Prostate gland (tissue), 2 donors: ENCODE results near the gene FLT1. TPM values are rescaled to one million over a fixed set of nuclear protein-coding genes. Genes with fewer than 3 reads are reported as not detected.
A peak's percentile ranks its signal among the peaks of the same experiment; 100 is the strongest.

ENCODE experiments used
- DNase-seq: peaks from one replicate; pipeline ENCODE4 v3.0.0-alpha.2; 2019; ENCODE audit warnings: low spot score
- H3K27ac ChIP-seq, 2 donors: fragments of 200-600 bp; sonication (generic); 2 replicates each; pipeline ENCODE4 v1.5.1; 2017 to 2019
- H3K27me3 ChIP-seq: fragments of 200-600 bp; sonication (generic); replicated peaks from 2 replicates; pipeline ENCODE4 v1.5.1; 2019; ENCODE audit not compliant: insufficient read depth
- H3K36me3 ChIP-seq, 2 donors: fragments of 200-600 bp; sonication (generic); 1 replicate in 1 of 2; 2 replicates in 1 of 2; pipeline versions ENCODE4 v1.5.1 to v1.8.1; 2017 to 2019
- H3K4me1 ChIP-seq: fragments of 200-600 bp; sonication (generic); replicated peaks from 2 replicates; pipeline ENCODE4 v1.5.1; 2019
- H3K4me3 ChIP-seq, 2 donors: fragments of 200-600 bp; sonication (generic); 2 replicates each; pipeline ENCODE4 v1.5.1; 2017 to 2019
- H3K9me3 ChIP-seq: fragments of 200-600 bp; sonication (generic); 2 replicates; pipeline ENCODE4 v1.5.1; 2017
- POLR2A ChIP-seq: fragments of 450-650 bp; IDR thresholded peaks from one replicate; pipeline ENCODE4 v1.6.1; 2016; ENCODE audit warnings: antibody characterized with exemption, mild to moderate bottlenecking
- POLR2AphosphoS5 ChIP-seq: sonication (generic); formaldehyde crosslinking; IDR thresholded peaks from one replicate; pipeline ENCODE4 v1.6.1; 2017; ENCODE audit warnings: antibody characterized with exemption
- WGBS: methylation state at CpG from one replicate; pipeline ENCODE4 v1.1.5; 2018; 5-methylcytosine and 5-hydroxymethylcytosine counted together
- intact Hi-C: fragments of 100-400 bp; cut with DNase I; formaldehyde crosslinking; loops from one replicate; pipeline ENCODE4 v1.14.2; 2022
- total RNA-seq, 2 donors: library from RNA; depleted of rRNA; stranded (reverse); fragments of >200 nt; gene quantifications; one replicate each; pipeline ENCODE4 v1.1.0, GENCODE V29; 2016
- TF ChIP-seq, protein P1 (sequence below), 4 experiments: fragments of 200-600 bp in 2 of 4; fragments of 450-650 bp in 2 of 4; sonication (generic) in 2 of 4; IDR thresholded peaks; 1 replicate in 3 of 4; 2 replicates in 1 of 4; pipeline ENCODE4 v1.5.1; 2016 to 2019; ENCODE audit warnings: antibody characterized with exemption in 4 of 4, mild to moderate bottlenecking in 2 of 4, moderate library complexity in 2 of 4

Gene FLT1
- total RNA-seq, 2 donors from 2014 or later = 9.1 to 27.0 TPM

DNA sequence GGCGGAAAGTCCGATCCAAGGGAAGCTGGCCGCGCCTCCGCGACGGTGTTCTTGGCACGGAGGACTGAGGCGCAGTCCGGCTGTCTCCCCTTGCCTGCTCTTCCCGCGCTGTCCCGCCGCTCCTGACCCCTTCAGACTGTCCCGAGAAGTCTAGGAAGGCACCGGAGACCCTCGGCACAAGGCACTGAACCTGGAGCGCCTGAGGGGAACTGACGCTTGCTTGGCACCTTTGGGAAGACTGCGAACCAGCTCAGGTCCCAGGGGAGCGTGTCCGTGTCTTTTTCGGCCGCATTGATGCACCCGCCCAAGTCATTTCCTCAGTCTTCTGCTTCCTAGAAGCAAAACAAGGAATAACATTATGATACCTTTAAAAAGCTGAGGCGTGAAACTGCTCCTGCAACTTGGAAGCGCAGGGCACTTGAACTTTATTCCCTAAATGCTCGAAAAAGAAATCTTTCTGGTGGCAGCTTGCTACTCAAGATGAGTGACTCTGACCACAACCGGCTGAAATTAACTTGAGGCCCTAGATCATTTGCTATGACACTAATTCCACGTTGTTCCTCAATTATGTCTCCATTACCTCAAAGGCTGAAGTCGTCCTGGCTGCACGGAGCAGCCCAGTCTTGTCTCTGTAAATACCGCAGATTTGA is 735 bp upstream of the FLT1 start:
- Histone ChIP-seq H3K27me3 (peaks cover 21% of the 10 kb centered on the region), H3K4me1 (no peaks in the 10 kb centered on the region), H3K4me3 (peak overlapping the region; percentile 23 to 36), H3K9me3 (no peaks in the 10 kb centered on the region), H3K27ac (no peak overlapping the region), H3K36me3 (no peaks in the 10 kb centered on the region)
- TF ChIP-seq, protein P1, sequence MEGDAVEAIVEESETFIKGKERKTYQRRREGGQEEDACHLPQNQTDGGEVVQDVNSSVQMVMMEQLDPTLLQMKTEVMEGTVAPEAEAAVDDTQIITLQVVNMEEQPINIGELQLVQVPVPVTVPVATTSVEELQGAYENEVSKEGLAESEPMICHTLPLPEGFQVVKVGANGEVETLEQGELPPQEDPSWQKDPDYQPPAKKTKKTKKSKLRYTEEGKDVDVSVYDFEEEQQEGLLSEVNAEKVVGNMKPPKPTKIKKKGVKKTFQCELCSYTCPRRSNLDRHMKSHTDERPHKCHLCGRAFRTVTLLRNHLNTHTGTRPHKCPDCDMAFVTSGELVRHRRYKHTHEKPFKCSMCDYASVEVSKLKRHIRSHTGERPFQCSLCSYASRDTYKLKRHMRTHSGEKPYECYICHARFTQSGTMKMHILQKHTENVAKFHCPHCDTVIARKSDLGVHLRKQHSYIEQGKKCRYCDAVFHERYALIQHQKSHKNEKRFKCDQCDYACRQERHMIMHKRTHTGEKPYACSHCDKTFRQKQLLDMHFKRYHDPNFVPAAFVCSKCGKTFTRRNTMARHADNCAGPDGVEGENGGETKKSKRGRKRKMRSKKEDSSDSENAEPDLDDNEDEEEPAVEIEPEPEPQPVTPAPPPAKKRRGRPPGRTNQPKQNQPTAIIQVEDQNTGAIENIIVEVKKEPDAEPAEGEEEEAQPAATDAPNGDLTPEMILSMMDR (IDR thresholded peaks at IDR 0.05) = no peak
- no peak for TF ChIP-seq POLR2A
- TF ChIP-seq POLR2AphosphoS5 = no peak
- WGBS = 6% methylated on average over 33 of the region's 33 CpGs
- intact Hi-C loops = no loop called here
- no peak for DNase-seq

DNA sequence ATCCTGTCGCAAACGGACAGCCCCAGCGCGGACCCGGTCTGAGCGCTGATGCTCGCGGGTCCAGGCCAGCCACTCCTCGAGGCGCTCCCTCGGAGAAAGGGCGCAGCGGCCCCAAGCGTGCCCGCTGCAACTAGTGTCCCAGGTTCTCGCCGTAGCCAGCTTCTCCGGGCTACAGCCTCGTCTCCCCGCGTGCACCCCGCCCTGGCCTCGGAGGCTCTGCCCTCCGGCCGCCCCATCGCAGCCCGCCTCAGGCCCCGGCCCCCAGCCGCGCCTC is 487 bp downstream of the FLT1 start:
- intact Hi-C loops = no loop called here
- no peaks in the 10 kb centered on the region for H3K4me1 ChIP-seq
- TF ChIP-seq, protein P1 (IDR thresholded peaks at IDR 0.05) = no peak
- TF ChIP-seq POLR2A (no peak), POLR2AphosphoS5 (no peak)
- DNase-seq = no peak
- no peaks in the 10 kb centered on the region for H3K36me3 ChIP-seq
- peak overlapping the region; percentile 23 to 36 for H3K4me3 ChIP-seq
- peaks cover 21% of the 10 kb centered on the region for H3K27me3 ChIP-seq
- 0% methylated on average over 17 of the region's 30 CpGs for WGBS
- peak overlapping the region in 1 of 2 donors; percentile 47 for H3K27ac ChIP-seq
- no peaks in the 10 kb centered on the region for H3K9me3 ChIP-seq

DNA sequence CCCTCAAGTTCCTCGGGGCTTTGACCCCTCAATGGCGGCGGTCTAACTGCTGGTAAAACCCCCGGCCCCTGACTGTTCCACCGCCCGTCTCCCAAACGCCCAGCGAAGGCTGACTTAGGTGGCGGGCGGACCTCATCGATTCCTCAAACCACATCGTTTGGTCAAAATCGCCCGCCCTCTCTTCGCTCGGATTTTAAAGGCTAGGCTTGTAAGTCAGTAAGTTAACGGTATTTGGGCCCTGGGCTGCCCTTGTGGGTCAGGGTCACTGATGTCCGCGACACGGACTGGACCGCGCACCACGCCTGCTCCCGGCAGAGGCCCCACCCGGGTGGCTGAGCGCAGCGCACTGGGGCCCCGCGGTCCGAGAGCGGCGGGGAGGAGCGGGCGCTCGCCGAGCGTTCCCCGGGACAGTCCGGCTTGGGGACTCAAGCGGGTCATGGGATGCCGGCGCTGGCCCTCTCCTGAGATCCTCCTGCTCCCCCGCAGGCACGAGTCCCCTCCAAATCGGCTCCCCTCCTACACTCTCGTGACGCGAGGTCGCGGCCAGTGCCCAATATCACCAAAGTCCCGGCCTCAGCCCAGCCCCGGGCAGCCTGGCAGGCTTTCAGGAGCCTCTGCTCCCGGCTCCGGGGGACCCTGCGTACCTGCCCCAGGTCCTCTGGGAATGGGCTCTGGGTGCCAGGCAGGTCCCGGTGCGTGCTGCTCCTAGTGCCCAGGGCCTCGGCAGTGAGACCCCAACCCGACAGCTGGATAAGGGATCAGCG is 1.0 kb downstream of the FLT1 start:
- H3K27me3 ChIP-seq = peaks cover 21% of the 10 kb centered on the region

DNA sequence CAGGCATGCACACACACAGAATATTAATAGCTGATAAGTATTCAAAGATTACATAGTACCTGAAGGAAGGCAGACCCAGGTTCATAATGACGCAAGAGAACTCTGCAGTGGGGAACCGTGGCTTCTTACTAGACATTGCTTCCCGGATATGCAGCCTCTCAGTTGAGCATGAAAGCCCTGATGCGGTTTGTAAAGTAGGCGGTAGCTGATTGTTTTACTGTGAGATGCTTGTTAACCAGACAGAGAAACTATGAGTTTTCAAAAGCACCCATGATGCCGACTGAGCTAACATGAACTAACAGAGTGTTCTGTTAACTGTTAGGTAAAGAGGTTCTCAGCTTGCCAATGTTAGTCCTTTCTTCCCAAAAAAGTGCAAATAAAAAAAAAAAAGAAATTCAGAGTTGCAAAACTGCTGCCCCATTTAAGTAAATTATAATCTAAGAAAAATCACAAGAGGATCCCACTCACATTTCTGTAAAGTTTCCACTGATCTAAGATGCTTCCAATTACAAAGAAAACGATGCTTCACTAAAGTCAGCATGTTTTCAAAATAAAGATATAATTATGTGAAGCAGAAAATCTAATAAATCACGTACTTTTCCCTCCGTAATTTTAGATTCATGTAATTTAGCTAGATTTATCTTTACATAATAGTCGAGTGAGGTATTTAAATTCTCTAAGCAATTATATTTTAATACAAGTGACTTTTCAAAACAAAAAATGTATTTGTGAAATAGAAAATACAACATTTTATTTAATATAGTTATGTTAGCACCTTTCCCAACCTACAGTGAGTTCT is 2.2 kb downstream of the FLT1 start:
- TF ChIP-seq, protein P1 (IDR thresholded peaks at IDR 0.05) = no peak
- TF ChIP-seq POLR2A (no peak), POLR2AphosphoS5 (no peak)
- Histone ChIP-seq H3K4me1 (no peaks in the 10 kb centered on the region), H3K27me3 (peaks cover 19% of the 10 kb centered on the region), H3K9me3 (no peaks in the 10 kb centered on the region), H3K27ac (peak overlapping the region in 1 of 2 donors; percentile 47), H3K36me3 (no peaks in the 10 kb centered on the region), H3K4me3 (no peak overlapping the region)
- intact Hi-C loops = no loop called here
- DNase-seq = no peak
- 38% methylated on average over 10 of the region's 10 CpGs for WGBS

More for the DNA sequence above, 1.0 kb downstream of the FLT1 start:
- DNase-seq = no peak
- peak overlapping the region; percentile 23 to 36 for H3K4me3 ChIP-seq
- H3K27ac ChIP-seq = peak overlapping the region in 1 of 2 donors; percentile 47
- no peak for TF ChIP-seq POLR2AphosphoS5
- TF ChIP-seq POLR2A = no peak
- TF ChIP-seq, protein P1 (IDR thresholded peaks at IDR 0.05) = no peak
- H3K9me3 ChIP-seq = no peaks in the 10 kb centered on the region
- H3K4me1 ChIP-seq = no peaks in the 10 kb centered on the region
- H3K36me3 ChIP-seq = no peaks in the 10 kb centered on the region
- intact Hi-C loops = no loop called here
- 1% methylated on average over 55 of the region's 60 CpGs for WGBS
